ENCODE data around the gene SNTB2.

The SNTB2 gene

GRCh38 chr16:69340095-69340644 lies 153.2 kb downstream of the SNTB2 start:
- no peak for DNase-seq (ENCODE audit: low spot score)

GRCh38 chr16:69344171-69344570 lies 157.2 kb downstream of the SNTB2 start:
- no peak for DNase-seq (ENCODE audit: low spot score)

DNA sequence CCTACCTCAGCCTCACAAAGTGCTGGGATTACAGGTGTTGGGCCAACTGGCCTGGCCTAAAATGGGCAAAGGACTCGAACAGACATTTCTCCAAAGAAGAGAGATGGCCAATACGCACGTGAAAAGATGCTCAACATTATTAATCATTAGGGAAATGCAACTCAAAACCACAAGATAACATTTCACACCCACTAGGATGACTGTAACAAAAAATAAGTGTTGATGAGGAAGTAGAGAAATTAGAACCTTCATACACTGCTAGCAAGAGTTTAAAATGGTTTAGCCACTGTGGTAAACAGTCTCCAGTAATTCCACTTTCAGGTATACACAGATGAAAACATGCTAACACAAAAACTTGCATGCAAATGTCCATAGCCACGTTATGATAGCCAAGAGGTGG lies 159.0 kb downstream of the SNTB2 start:
- DNase-seq (ENCODE audit: low spot score): no peak

DNA sequence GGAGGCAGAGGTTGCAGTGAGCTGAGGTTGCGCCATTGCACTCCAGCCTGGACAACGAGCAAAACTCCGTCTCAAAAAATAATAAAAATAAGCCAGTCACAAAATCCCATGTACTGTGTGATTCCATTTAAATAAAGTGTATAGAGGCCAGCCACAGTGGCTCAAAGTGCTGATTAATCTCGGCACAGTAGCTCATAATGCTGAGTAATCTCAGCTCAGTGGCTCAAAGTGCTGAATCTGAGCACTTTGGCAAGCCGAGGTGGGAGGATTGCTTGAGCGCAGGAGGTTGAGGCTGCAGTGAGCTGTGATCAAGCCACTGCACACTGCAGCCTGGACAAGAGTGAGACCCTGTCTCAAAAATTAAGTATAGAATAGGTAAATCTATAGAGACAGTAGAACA lies 159.7 kb downstream of the SNTB2 start:
- DNase-seq (ENCODE audit: low spot score): no peak

DNA sequence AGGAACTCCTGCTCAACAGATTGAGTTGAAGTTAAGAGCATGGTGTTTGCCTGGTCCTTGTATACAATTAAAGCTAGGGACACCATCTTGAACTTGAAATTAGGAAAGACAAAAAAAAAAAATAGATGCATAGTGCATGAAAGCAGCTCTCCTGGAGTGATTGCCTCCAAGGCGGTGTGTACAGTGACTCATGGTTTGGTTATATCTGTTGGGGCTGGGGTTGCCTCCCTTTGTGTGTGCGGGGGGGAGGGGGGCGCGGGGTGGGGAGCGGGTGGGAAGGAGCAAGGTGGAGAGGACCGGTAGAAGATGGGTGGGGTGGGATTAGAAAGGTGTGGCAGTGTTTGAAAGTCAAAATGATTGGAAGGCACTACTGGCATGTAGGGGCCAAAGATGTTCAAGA lies 161.3 kb downstream of the SNTB2 start:
- no peak for DNase-seq (ENCODE audit: low spot score)

DNA sequence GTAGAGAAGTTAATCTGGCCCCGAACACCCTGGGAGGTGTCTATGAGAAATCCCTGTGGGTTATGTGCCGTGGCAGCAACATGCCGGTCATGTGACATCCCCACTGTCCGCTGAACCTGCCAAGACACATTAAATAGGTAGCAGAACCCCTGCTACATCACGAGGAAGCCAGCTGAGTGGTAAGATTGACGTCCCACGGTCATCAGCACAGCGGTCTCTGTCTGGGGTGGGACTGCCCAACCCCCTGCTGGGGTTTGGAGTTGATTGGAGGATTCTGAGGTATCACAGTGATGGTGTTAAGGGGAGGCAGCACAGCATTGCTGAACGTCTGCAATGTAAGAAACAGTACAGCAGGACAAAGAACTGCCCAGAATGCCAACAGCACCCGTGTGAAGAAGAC lies 162.6 kb downstream of the SNTB2 start:
- DNase-seq (ENCODE audit: low spot score): no peak

DNA sequence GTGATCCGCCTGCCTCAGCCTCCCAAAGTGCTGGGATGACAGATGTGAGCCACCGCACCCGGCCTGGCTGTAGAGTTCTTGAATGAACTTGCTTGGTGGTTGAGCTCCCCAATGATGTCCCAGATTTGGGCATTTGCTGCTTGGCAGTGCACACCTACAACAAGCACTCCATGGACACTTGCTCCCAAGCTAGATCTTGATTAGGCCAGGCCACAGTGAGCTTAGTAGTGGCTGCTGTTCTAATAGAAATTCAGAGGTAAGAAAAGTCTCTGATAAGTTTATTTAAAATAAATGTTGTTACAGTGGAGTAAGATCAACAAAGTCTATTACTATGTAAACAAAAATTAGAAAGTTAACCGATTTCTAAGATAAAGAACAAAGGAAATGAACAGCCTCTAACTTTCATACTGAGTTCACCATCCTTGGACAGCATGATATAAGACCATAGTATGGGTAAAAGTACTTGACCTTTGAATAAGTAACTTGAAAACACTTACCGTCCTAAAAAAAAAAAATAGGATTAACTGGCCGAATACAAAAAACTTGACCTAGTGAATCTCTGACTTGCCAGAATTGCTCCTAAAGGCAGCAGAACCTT lies 163.7 kb downstream of the SNTB2 start:
- no peak for DNase-seq (ENCODE audit: low spot score)

DNA sequence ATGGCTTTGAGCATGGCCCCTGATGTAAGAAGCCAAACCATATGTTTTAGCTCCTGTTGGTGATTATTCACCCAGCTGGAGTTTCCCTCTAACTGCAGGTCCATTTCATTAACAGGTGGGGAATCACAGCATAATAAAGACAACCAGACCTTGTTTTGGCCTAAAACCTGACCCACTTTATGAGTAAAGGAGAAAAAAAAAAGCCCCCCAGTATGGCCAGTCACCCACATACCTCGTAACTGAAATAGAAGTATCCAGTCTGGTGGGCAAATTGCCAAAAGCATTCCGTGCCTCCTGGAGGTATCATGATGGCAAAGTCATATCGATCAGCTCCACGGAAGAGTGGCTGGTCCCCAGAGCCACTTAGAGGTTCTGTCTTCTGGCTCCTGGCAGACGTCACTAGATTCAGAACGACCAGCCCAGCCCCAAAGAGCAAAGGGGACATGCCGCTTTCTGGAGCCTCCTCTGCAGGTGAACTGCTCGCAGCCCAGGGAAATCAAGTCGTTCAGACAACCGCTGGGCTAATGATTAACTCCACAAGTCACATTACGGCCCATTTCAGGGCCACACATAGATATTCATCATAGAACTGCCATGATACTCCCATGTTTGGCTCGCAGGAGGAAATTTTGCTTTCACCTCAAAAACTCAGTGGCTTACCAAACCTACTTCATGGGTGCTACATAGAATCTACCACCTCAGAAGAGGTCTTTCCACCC lies 164.5 kb downstream of the SNTB2 start, which contains the start of gene TMED6:
TSS of gene TMED6 (minus strand) at position 478 of the 719 bp plus-strand sequence. CDS start at position 445, 33 bp downstream.
- DNase-seq (ENCODE audit: low spot score): no peak

All from CD4-positive, alpha-beta T cell treated with Interleukin-2 at 100 ng/mL for 4 hours (primary cell).